HG03060 (cell line): ENCODE data around the gene GALK2.

Source experiments
- ATAC-seq: cut with Tn5 transposase; IDR thresholded peaks from one replicate; pipeline ENCODE4 v1.9.1; 2021; ENCODE audit warnings: low read depth, moderate number of reproducible peaks; ENCODE audit not compliant: unreplicated experiment

Gene GALK2

GRCh38 chr15:49270541-49271421, 100.7 kb downstream of the GALK2 start:
- no peak for ATAC-seq

GRCh38 chr15:49273734-49274318, 103.8 kb downstream of the GALK2 start:
- ATAC-seq, result no peak

GRCh38 chr15:49278751-49279150, 108.7 kb downstream of the GALK2 start:
- no peak for ATAC-seq

- ATAC-seq, result no peak
Observed at GRCh38 chr15:49279521-49280456, 109.7 kb downstream of the GALK2 start.

GRCh38 chr15:49282366-49282765, 112.3 kb downstream of the GALK2 start:
- ATAC-seq, result no peak

GRCh38 chr15:49286649-49287404, 116.8 kb downstream of the GALK2 start:
- ATAC-seq, result no peak

- no peak for ATAC-seq
Observed at GRCh38 chr15:49287481-49287880, 117.4 kb downstream of the GALK2 start.

- no peak for ATAC-seq
Observed at GRCh38 chr15:49288391-49288790, 118.3 kb downstream of the GALK2 start.

GRCh38 chr15:49290191-49290590, 120.1 kb downstream of the GALK2 start:
- ATAC-seq, result no peak

GRCh38 chr15:49293941-49294340, 123.9 kb downstream of the GALK2 start:
- no peak for ATAC-seq

GRCh38 chr15:49296258-49296657, 126.2 kb downstream of the GALK2 start:
- no peak for ATAC-seq

- ATAC-seq, result no peak
Observed at GRCh38 chr15:49297584-49297983, 127.5 kb downstream of the GALK2 start.

GRCh38 chr15:49300856-49301255, 130.8 kb downstream of the GALK2 start:
- ATAC-seq, result no peak

GRCh38 chr15:49301562-49301961, 131.5 kb downstream of the GALK2 start:
- no peak for ATAC-seq

- ATAC-seq, result no peak
Observed at GRCh38 chr15:49303003-49303402, 133.0 kb downstream of the GALK2 start.

- no peak for ATAC-seq
Observed at GRCh38 chr15:49306551-49306950, 136.5 kb downstream of the GALK2 start.

GRCh38 chr15:49308686-49309085, 138.6 kb downstream of the GALK2 start:
- no peak for ATAC-seq

- ATAC-seq, result no peak
Observed at GRCh38 chr15:49309889-49310288, 139.8 kb downstream of the GALK2 start.

GRCh38 chr15:49313650-49314049, 143.6 kb downstream of the GALK2 start:
- ATAC-seq, result no peak

GRCh38 chr15:49314716-49315115, 144.7 kb downstream of the GALK2 start:
- no peak for ATAC-seq
